C4-2B (cell line): Measurements from ENCODE around the gene GRK5.

ENCODE experiments used
- H3K27ac ChIP-seq: fragments of 450-650 bp; 2 replicates; pipeline ENCODE4 v1.5.1; 2017
- ZFX ChIP-seq: fragments of 450-650 bp; IDR thresholded peaks from 2 replicates; pipeline ENCODE4 v1.6.1; 2017
- TF ChIP-seq, protein P1 (sequence below): fragments of 450-650 bp; conservative IDR thresholded peaks from 2 replicates; pipeline ENCODE4 v1.5.1; 2017; ENCODE audit warnings: mild to moderate bottlenecking

Gene GRK5

DNA sequence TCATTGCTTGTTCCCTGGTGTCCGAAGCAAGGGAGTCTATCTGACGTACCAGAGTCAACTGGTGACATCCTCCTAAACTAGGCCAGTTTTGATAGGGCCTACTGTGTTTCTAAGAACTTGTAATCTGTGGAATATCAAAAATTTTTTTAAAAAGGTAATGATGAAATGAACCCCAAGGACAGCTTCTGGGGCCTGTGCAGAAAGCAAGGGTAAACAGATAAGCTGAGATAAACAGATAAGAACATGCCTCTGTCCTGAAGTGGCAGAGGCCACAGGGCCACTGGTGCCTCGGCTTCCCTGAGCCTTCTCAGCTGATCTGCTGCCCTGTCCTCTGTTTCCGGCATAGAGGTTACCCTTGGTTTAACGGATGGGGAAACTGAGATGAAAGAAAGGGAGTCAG, 8.8 kb downstream of the GRK5 start:
- no peak for TF ChIP-seq ZFX
- TF ChIP-seq, protein P1, sequence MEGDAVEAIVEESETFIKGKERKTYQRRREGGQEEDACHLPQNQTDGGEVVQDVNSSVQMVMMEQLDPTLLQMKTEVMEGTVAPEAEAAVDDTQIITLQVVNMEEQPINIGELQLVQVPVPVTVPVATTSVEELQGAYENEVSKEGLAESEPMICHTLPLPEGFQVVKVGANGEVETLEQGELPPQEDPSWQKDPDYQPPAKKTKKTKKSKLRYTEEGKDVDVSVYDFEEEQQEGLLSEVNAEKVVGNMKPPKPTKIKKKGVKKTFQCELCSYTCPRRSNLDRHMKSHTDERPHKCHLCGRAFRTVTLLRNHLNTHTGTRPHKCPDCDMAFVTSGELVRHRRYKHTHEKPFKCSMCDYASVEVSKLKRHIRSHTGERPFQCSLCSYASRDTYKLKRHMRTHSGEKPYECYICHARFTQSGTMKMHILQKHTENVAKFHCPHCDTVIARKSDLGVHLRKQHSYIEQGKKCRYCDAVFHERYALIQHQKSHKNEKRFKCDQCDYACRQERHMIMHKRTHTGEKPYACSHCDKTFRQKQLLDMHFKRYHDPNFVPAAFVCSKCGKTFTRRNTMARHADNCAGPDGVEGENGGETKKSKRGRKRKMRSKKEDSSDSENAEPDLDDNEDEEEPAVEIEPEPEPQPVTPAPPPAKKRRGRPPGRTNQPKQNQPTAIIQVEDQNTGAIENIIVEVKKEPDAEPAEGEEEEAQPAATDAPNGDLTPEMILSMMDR = no peak
- no peak overlapping the region for H3K27ac ChIP-seq

DNA sequence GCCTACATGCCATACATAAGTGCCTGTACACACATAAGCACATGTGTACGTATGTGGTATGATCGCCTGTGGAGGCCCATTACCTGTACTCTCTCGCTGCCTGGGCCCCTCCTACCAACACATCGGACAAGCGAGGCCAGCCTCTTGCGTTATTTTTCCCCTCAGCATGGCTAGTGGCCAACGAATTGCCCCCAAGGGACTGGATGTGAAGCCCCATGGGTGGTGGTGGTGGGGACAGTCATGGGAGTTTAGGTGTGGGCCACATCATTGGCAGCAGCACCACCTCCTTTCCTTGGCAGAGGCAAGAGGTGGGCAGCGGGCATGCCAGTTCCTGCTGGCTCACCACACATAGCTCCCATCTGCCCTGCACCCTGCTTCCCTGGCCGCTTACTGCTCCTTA, 10.0 kb downstream of the GRK5 start:
- TF ChIP-seq ZFX = no peak
- TF ChIP-seq, protein P1 = no peak

DNA sequence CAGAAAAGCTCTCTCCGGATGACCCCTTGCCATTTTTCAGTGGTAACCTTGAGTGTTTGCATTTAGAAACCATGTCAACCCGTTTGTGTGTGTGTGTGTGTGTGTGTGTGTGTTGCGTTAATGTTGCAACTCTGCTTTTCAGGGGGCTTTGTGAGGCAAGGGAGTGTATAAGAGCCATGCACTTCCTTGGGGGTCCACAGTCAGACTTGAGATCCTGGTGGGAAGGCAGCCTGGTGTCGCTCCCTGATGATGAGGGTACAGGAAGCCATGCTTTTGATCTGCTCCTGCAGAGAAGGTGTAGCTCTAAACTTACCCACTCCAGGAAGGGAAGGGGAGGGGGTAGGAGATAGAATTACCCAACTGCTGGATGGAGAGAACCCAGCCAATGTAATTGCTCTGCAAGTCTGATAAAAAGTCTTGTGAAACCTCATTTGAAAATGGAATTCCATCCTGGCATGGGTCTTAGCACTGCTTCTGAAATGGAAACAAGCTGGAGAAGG, 10.7 kb downstream of the GRK5 start:
- TF ChIP-seq, protein P1 = no peak
- no peak for TF ChIP-seq ZFX
- H3K27ac ChIP-seq = no peak overlapping the region

More for the DNA sequence above, 10.0 kb downstream of the GRK5 start:
- no peak overlapping the region for H3K27ac ChIP-seq

DNA sequence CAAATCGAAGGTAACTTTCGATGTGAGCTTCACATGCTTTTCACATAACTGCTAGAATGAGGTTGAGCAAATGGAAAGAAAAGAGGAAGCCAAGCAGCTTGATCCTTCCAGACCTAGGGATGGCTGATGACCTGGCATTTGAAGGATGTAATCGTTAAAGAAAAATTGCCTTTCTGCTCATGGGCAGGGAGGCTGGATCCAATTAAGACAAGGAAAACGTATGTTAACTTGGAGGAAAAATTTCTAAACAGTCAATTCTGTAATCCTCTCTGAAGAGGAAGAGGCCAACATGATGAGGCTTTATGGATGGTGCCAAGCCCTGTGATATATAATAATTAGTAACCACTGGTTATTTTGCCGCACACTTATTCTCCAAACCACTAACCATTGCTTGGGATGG, 12.5 kb downstream of the GRK5 start:
- no peak overlapping the region for H3K27ac ChIP-seq

DNA sequence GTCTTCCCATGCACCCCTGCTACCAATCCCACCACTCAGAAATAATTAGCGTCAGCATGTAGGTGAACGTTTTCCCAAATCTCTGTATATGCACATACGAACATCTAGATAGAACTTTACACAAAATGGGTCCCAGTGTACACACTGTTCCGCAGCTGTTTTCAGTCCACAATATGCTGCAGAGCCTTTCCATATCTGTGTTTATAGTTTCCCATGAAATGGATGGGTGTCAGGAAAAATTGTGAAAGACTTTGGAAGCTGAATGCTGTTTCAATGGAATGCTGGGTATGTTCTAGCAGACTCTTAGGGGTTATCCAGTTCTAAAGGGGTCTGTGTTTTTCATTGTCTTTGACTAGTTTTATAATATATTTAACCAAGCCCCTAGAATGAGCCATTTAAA, 13.8 kb downstream of the GRK5 start:
- H3K27ac ChIP-seq = no peak overlapping the region
- no peak for TF ChIP-seq ZFX
- TF ChIP-seq, protein P1 = no peak

More for the DNA sequence above, 12.5 kb downstream of the GRK5 start:
- TF ChIP-seq, protein P1 = no peak
- TF ChIP-seq ZFX = no peak

DNA sequence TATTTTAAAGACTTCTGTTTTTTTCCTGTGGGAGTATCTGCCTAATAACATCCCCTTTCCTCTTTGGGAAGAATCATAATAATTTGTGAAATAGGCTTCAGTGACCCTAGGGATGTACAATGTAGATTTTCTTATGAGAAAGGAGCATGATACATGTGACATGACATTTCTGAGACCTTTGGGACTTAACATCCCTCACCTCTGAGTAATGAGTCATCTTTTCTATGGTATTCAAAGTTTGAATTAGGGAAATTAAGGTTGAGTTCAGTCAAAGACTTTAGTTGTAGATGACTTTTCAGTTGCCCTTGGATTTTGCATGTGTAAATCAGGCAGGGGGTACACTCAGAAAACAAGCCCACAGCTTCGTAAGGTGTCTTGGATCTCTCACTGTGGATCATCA, 14.3 kb downstream of the GRK5 start:
- H3K27ac ChIP-seq = no peak overlapping the region
- TF ChIP-seq, protein P1 = no peak
- TF ChIP-seq ZFX = no peak

DNA sequence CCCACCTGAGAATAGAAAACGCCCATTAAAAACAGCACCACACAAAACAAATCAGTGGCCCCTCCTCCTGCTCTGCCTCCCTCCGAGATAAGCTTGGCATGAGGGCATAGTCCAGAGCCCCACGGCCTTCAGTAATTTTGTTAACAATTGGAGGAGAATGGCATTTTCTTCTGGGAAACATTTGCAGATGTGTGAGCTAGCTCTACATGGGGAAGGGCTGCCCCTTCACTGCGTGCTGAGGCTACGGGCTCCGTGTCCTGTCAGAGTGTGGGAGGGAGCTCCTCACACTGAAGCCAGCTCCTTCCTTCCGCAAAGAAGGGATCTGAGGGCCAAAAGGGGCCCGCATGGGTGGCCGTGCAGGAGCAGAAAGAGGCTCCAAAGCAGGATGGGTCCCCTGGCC, 15.2 kb downstream of the GRK5 start:
- H3K27ac ChIP-seq = no peak overlapping the region
- TF ChIP-seq, protein P1 = no peak
- TF ChIP-seq ZFX = no peak
